T-helper 2 cell (primary cell): ENCODE measurements around the gene BEX1.
"Not testable (repeated sequence)": the region's sequence is repeated elsewhere in the genome, so short reads cannot be mapped to it uniquely, and the experiment has no call there.

Experiments used
- DNase-seq, 5 experiments: peaks; one replicate each; pipeline versions ENCODE4 v3.0.0 to v3.0.0-alpha.2; 2012 to 2022
- total RNA-seq, 2 donors: gene quantifications; one replicate each; lab custom pipeline; 2026; lab: John Stamatoyannopoulos, UW

BEX1 gene
- total RNA-seq, result 0.20 to 0.62 reads per million in 2 donors

- DNase-seq, result peak in 1 of 5 experiments; percentile 47
Observed at GRCh38 chrX:103063918-103064434, at the start of gene BEX1. Gene BEX1, minus strand, starts transcription at chrX:103064171. Its CDS starts 897 bp downstream, at chrX:103063274.

- DNase-seq, result not testable (repeated sequence)
Observed at GRCh38 chrX:103109497-103109896, 45.5 kb upstream of the BEX1 start.

- DNase-seq, result no peak
Observed at GRCh38 chrX:103107836-103108235, 43.9 kb upstream of the BEX1 start.

- DNase-seq, result not testable (repeated sequence)
Observed at GRCh38 chrX:103107227-103107737, 43.3 kb upstream of the BEX1 start.

GRCh38 chrX:103104370-103104769 is 40.4 kb upstream of the BEX1 start:
- not testable (repeated sequence) for DNase-seq

GRCh38 chrX:103103866-103104265 is 39.9 kb upstream of the BEX1 start:
- DNase-seq, result not testable (repeated sequence)

- DNase-seq, result no peak
Observed at GRCh38 chrX:103101299-103102042, 37.5 kb upstream of the BEX1 start.

- no peak for DNase-seq
Observed at GRCh38 chrX:103100484-103100883, 36.5 kb upstream of the BEX1 start.

GRCh38 chrX:103099691-103100090 is 35.7 kb upstream of the BEX1 start:
- no peak for DNase-seq

GRCh38 chrX:103098488-103098887 is 34.5 kb upstream of the BEX1 start:
- no peak for DNase-seq

- DNase-seq, result no peak
Observed at GRCh38 chrX:103092942-103093341, 29.0 kb upstream of the BEX1 start, which contains the start of gene NXF3. Gene NXF3, minus strand, starts transcription at chrX:103093143. Its CDS starts 120 bp downstream, at chrX:103093023.

- no peak for DNase-seq
Observed at GRCh38 chrX:103081051-103081450, 17.1 kb upstream of the BEX1 start.

- DNase-seq, result no peak
Observed at GRCh38 chrX:103073467-103073866, 9.5 kb upstream of the BEX1 start.

- no peak for DNase-seq
Observed at GRCh38 chrX:103066606-103067005, 2.6 kb upstream of the BEX1 start.

- no peak for DNase-seq
Observed at GRCh38 chrX:103063191-103063845, 653 bp downstream of the BEX1 start.

GRCh38 chrX:103061486-103061885 is 2.5 kb downstream of the BEX1 start:
- DNase-seq, result no peak

GRCh38 chrX:103056902-103057301 is 7.1 kb downstream of the BEX1 start:
- no peak for DNase-seq

- no peak for DNase-seq
Observed at GRCh38 chrX:103052625-103053024, 11.3 kb downstream of the BEX1 start.

- DNase-seq, result no peak
Observed at GRCh38 chrX:103051260-103051789, 12.6 kb downstream of the BEX1 start.

- not testable (repeated sequence) for DNase-seq
Observed at GRCh38 chrX:103033371-103033770, 30.6 kb downstream of the BEX1 start.

GRCh38 chrX:103017542-103017941 is 46.4 kb downstream of the BEX1 start:
- no peak for DNase-seq

GRCh38 chrX:103012945-103013344 is 51.0 kb downstream of the BEX1 start:
- no peak for DNase-seq
